Glutamatergic neuron (in vitro differentiated cells): Measurements from ENCODE around the gene NOS1AP. TPM values are rescaled to one million over a fixed set of nuclear protein-coding genes. Genes with fewer than 3 reads are reported as not detected.

Experiments used
- DNase-seq: peaks from one replicate; pipeline ENCODE4 v3.0.0; 2022
- H3K27ac Mint-ChIP-seq: one replicate; pipeline ENCODE4 v1.8.0; 2020; ENCODE audit warnings: mild to moderate bottlenecking, mixed read lengths, inconsistent platforms; ENCODE audit not compliant: unreplicated experiment
- H3K27me3 Mint-ChIP-seq: one replicate; pipeline ENCODE4 v1.8.0; 2020; ENCODE audit warnings: mild to moderate bottlenecking, moderate library complexity, mixed read lengths, inconsistent platforms; ENCODE audit not compliant: unreplicated experiment
- H3K36me3 Mint-ChIP-seq: one replicate; pipeline ENCODE4 v1.8.0; 2020; ENCODE audit warnings: mild to moderate bottlenecking, mixed read lengths, inconsistent platforms; ENCODE audit not compliant: unreplicated experiment
- H3K4me1 Mint-ChIP-seq: one replicate; pipeline ENCODE4 v1.8.0; 2020; ENCODE audit warnings: mild to moderate bottlenecking, low read depth, mixed read lengths, inconsistent platforms; ENCODE audit not compliant: unreplicated experiment
- H3K4me3 Mint-ChIP-seq: one replicate; pipeline ENCODE4 v1.8.0; 2020; ENCODE audit warnings: mild to moderate bottlenecking, mixed read lengths, inconsistent platforms; ENCODE audit not compliant: unreplicated experiment
- H3K9me3 Mint-ChIP-seq: one replicate; pipeline ENCODE4 v1.8.0; 2020; ENCODE audit warnings: mild to moderate bottlenecking, moderate library complexity, mixed read lengths, inconsistent platforms; ENCODE audit not compliant: unreplicated experiment
- total RNA-seq: library from RNA; stranded (reverse); fragmentation: NEBNext Ultra II Directional; extraction: Animal tissue kit (Norgen Biotek cat#: 25700); gene quantifications from one replicate; pipeline ENCODE4 v1.2.1, GENCODE V29; 2021; ENCODE audit not compliant: unreplicated experiment
- TF ChIP-seq, protein P1 (sequence below): fragments of 200-600 bp; sonication (generic); IDR thresholded peaks from one replicate; pipeline ENCODE4 v1.5.0; 2021; ENCODE audit not compliant: partially characterized antibody, unreplicated experiment

The NOS1AP gene
- total RNA-seq, 1 donor from 2014 or later: 12.7 TPM

DNA sequence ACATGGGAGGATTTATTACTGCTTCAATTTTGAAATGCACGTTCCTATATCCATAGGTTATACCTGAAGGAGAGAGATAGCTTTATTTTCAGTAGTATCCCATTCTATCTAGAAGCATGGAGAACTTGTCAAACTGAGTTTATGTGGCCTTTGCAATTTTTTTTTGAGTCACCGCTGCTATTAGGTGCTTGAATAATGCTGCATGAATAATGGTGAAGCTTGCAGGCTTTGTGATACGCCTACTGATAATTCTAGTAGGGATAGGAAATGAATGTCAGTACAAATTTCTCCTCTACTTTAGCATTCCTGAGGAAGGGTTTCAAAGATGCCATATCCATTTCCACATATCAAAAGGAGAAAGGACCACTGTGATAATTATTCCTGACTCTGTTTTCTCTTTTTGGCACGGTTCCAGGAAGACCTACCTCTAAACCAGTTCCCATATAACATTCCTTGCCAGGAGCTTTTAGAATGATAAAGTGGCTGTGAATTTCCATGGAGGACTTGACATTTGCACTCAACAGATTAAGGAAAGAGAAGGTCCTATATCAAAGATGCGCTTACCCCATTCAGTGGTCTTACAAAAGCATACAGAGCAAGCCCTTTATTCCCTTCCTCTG lies 223.7 kb downstream of the NOS1AP start:
- Mint-ChIP-seq H3K4me1 (peaks cover under 1% of the 10 kb centered on the region), H3K27me3 (no peaks in the 10 kb centered on the region), H3K27ac (no peak overlapping the region), H3K36me3 (no peaks in the 10 kb centered on the region), H3K9me3 (no peaks in the 10 kb centered on the region), H3K4me3 (no peak overlapping the region)
- DNase-seq: no peak
- TF ChIP-seq, protein P1, sequence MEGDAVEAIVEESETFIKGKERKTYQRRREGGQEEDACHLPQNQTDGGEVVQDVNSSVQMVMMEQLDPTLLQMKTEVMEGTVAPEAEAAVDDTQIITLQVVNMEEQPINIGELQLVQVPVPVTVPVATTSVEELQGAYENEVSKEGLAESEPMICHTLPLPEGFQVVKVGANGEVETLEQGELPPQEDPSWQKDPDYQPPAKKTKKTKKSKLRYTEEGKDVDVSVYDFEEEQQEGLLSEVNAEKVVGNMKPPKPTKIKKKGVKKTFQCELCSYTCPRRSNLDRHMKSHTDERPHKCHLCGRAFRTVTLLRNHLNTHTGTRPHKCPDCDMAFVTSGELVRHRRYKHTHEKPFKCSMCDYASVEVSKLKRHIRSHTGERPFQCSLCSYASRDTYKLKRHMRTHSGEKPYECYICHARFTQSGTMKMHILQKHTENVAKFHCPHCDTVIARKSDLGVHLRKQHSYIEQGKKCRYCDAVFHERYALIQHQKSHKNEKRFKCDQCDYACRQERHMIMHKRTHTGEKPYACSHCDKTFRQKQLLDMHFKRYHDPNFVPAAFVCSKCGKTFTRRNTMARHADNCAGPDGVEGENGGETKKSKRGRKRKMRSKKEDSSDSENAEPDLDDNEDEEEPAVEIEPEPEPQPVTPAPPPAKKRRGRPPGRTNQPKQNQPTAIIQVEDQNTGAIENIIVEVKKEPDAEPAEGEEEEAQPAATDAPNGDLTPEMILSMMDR: no peak

DNA sequence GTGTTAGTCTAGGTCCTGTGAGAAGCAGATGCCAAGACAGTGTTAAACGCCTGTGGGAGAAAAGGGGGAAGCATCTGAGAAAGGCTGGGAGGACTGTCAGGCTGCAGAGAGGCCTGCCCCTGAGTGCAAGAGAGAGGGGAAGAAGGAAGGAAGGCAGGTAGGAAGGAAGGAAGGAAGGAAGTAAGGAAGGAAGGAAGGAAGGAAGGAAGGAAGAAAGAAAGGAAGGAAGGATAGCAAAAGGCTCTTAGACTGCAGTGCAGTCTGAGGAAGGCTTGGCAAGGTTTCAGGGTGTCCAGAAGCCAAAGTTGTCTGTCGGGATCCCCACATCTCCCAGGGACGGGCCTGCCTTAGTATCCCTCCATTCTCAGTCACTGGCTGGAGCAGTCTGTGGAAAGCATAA lies 224.5 kb downstream of the NOS1AP start:
- TF ChIP-seq, protein P1: no peak
- no peaks in the 10 kb centered on the region for H3K9me3 Mint-ChIP-seq
- H3K4me3 Mint-ChIP-seq: no peak overlapping the region
- H3K4me1 Mint-ChIP-seq: peaks cover 4% of the 10 kb centered on the region
- no peaks in the 10 kb centered on the region for H3K36me3 Mint-ChIP-seq
- H3K27ac Mint-ChIP-seq: no peak overlapping the region
- no peak for DNase-seq
- no peaks in the 10 kb centered on the region for H3K27me3 Mint-ChIP-seq

- Mint-ChIP-seq H3K27ac (no peak overlapping the region), H3K4me3 (no peak overlapping the region), H3K4me1 (peaks cover 11% of the 10 kb centered on the region), H3K36me3 (no peaks in the 10 kb centered on the region), H3K9me3 (no peaks in the 10 kb centered on the region), H3K27me3 (peaks cover 2% of the 10 kb centered on the region)
- TF ChIP-seq, protein P1: no peak
- no peak for DNase-seq
Measured at GRCh38 chr1:162297208-162297607, 227.7 kb downstream of the NOS1AP start.

- TF ChIP-seq, protein P1: no peak
- no peak for DNase-seq
- Mint-ChIP-seq H3K27ac (no peak overlapping the region), H3K4me1 (peaks cover 11% of the 10 kb centered on the region), H3K27me3 (peaks cover 2% of the 10 kb centered on the region), H3K9me3 (no peaks in the 10 kb centered on the region), H3K4me3 (no peak overlapping the region), H3K36me3 (no peaks in the 10 kb centered on the region)
Measured at GRCh38 chr1:162298266-162298665, 228.8 kb downstream of the NOS1AP start.

GRCh38 chr1:162299018-162299417 lies 229.5 kb downstream of the NOS1AP start:
- H3K27ac Mint-ChIP-seq: peak overlapping the region; percentile 74
- H3K4me1 Mint-ChIP-seq: peaks cover 11% of the 10 kb centered on the region
- H3K36me3 Mint-ChIP-seq: no peaks in the 10 kb centered on the region
- H3K27me3 Mint-ChIP-seq: peaks cover 2% of the 10 kb centered on the region
- no peak for DNase-seq
- TF ChIP-seq, protein P1: no peak
- no peaks in the 10 kb centered on the region for H3K9me3 Mint-ChIP-seq
- no peak overlapping the region for H3K4me3 Mint-ChIP-seq
